Inferior parietal cortex (tissue), 1 donor: ENCODE measurements around the gene PEF1.

Experiments
- DNase-seq: peaks from one replicate; pipeline ENCODE4 v3.0.0-alpha.2; 2016; ENCODE audit errors: extremely low spot score

Gene PEF1

GRCh38 chr1:31627930-31628559 is 16.6 kb downstream of the PEF1 start:
- DNase-seq = no peak

- no peak for DNase-seq
These were observed 17.3 kb downstream of the PEF1 start for GRCh38 chr1:31627301-31627929.

- no peak for DNase-seq
These were observed 18.2 kb downstream of the PEF1 start for GRCh38 chr1:31626223-31627207.

GRCh38 chr1:31625561-31626222 is 19.0 kb downstream of the PEF1 start:
- no peak for DNase-seq

- DNase-seq = no peak
These were observed 19.8 kb downstream of the PEF1 start for GRCh38 chr1:31624731-31625514.

- DNase-seq = no peak
These were observed 20.4 kb downstream of the PEF1 start for GRCh38 chr1:31624309-31624708.

GRCh38 chr1:31623365-31623764 is 21.3 kb downstream of the PEF1 start:
- no peak for DNase-seq

- DNase-seq = no peak
These were observed 22.6 kb downstream of the PEF1 start for GRCh38 chr1:31621847-31622730.

- no peak for DNase-seq
These were observed 23.2 kb downstream of the PEF1 start for GRCh38 chr1:31621498-31621820.

- DNase-seq = no peak
These were observed 23.8 kb downstream of the PEF1 start for GRCh38 chr1:31620631-31621497.

- no peak for DNase-seq
These were observed 25.5 kb downstream of the PEF1 start for GRCh38 chr1:31618916-31619846.

GRCh38 chr1:31617916-31618746 is 26.5 kb downstream of the PEF1 start:
- no peak for DNase-seq

GRCh38 chr1:31617218-31617915 is 27.3 kb downstream of the PEF1 start, which contains the start of gene HCRTR1:
TSS of gene HCRTR1 (plus strand) at chr1:31617689. CDS start at chr1:31619193, 1,504 bp downstream.
- DNase-seq = no peak

- no peak for DNase-seq
These were observed 28.7 kb downstream of the PEF1 start for GRCh38 chr1:31615939-31616338.

- DNase-seq = no peak
These were observed 29.3 kb downstream of the PEF1 start for GRCh38 chr1:31615414-31615813.

GRCh38 chr1:31614414-31615005 is 30.2 kb downstream of the PEF1 start:
- DNase-seq = no peak
